ENCODE data around the gene ULK4.

The ULK4 gene

GRCh38 chr3:41920406-41920965 is 41.4 kb downstream of the ULK4 start:
- Histone ChIP-seq H3K4me1 (ENCODE audit: control insufficient read depth, insufficient read depth, low read length) (no peaks in the 10 kb centered on the region), H3K4me3 (ENCODE audit: low read depth, low read length) (no peak overlapping the region), H3K9me3 (ENCODE audit: control insufficient read depth, insufficient read depth, low read depth, low read length) (no peaks in the 10 kb centered on the region), H3K36me3 (ENCODE audit: control insufficient read depth in 2 of 2, insufficient read depth in 1 of 2, low read length in 2 of 2) (no peaks in the 10 kb centered on the region), H3K27ac (ENCODE audit: extremely low read depth, low read depth, low read length) (no peak overlapping the region)
- POLR2A ChIA-PET = interaction anchor here (0.6 kb wide), 1 partner anchor 151 kb away, joined by 8 read pairs; no protein-coding TSS in a partner anchor
- CTCF ChIA-PET = interaction anchor here (0.7 kb wide), 1 partner anchor 272 kb away, joined by 3 read pairs; no protein-coding TSS in a partner anchor
- no peak for TF ChIP-seq ZNF157 (tag by site-specific recombination; IDR thresholded peaks at IDR 0.05)
- 0 out of 2 replicates have a peak, but pooled peaks have one; percentile 16 for TF ChIP-seq ZBTB44 (tag by site-specific recombination; IDR thresholded peaks at IDR 0.05)

GRCh38 chr3:41915353-41915752 is 46.5 kb downstream of the ULK4 start:
- TF ChIP-seq PRDM6 (tag by site-specific recombination; IDR thresholded peaks at IDR 0.05) (peak; percentile 24; the same call in 1 of the 2 replicates), ZNF26 (tag by site-specific recombination; IDR thresholded peaks at IDR 0.05) (no peak)
- no peaks in the 10 kb centered on the region for H3K4me1 ChIP-seq (ENCODE audit: control insufficient read depth, insufficient read depth, low read length)
- ChIA-PET CTCF (interaction anchor here (0.8 kb wide), 1 partner anchor 504 kb away, joined by 3 read pairs; no protein-coding TSS in a partner anchor), POLR2A (no interaction called here)
- no peaks in the 10 kb centered on the region for H3K36me3 ChIP-seq (ENCODE audit: control insufficient read depth in 2 of 2, insufficient read depth in 1 of 2, low read length in 2 of 2)
- H3K9me3 ChIP-seq (ENCODE audit: control insufficient read depth, insufficient read depth, low read depth, low read length) = no peaks in the 10 kb centered on the region
- no peak overlapping the region for H3K27ac ChIP-seq (ENCODE audit: extremely low read depth, low read depth, low read length)
- no peak overlapping the region for H3K4me3 ChIP-seq (ENCODE audit: low read depth, low read length)

GRCh38 chr3:41912280-41912679 is 49.6 kb downstream of the ULK4 start:
- Histone ChIP-seq H3K4me3 (ENCODE audit: low read depth, low read length) (no peak overlapping the region), H3K4me1 (ENCODE audit: control insufficient read depth, insufficient read depth, low read length) (no peaks in the 10 kb centered on the region), H3K9me3 (ENCODE audit: control insufficient read depth, insufficient read depth, low read depth, low read length) (no peaks in the 10 kb centered on the region), H3K36me3 (ENCODE audit: control insufficient read depth in 2 of 2, insufficient read depth in 1 of 2, low read length in 2 of 2) (no peaks in the 10 kb centered on the region; a peak in 1 of 3 replicates), H3K27ac (ENCODE audit: extremely low read depth, low read depth, low read length) (no peak overlapping the region)
- TF ChIP-seq ZXDB (tag by site-specific recombination; IDR thresholded peaks at IDR 0.05) = no peak
- no peak for TF ChIP-seq ZNF398 (tag by site-specific recombination; IDR thresholded peaks at IDR 0.05)
- no peak for TF ChIP-seq ZNF184 (tag by site-specific recombination; IDR thresholded peaks at IDR 0.05)
- no peak for TF ChIP-seq ZNF133 (tag by site-specific recombination; IDR thresholded peaks at IDR 0.05)
- no peak for TF ChIP-seq ZIC2 (tag by site-specific recombination; IDR thresholded peaks at IDR 0.05)
- no peak for TF ChIP-seq ZNF10 (tag by site-specific recombination; IDR thresholded peaks at IDR 0.05)
- no peak for TF ChIP-seq ZNF223 (tag by site-specific recombination; IDR thresholded peaks at IDR 0.05)
- no peak for TF ChIP-seq ZNF19 (tag by site-specific recombination; IDR thresholded peaks at IDR 0.05; ENCODE audit: low read depth)
- no peak for TF ChIP-seq ZNF18 (tag by site-specific recombination; IDR thresholded peaks at IDR 0.05)
- TF ChIP-seq MEIS1 (CRISPR knock-in tag; IDR thresholded peaks at IDR 0.05; ENCODE audit: borderline replicate concordance) = no peak
- no peak for TF ChIP-seq GLI2 (tag by site-specific recombination; IDR thresholded peaks at IDR 0.05; ENCODE audit: borderline replicate concordance, low read depth)
- no peak for TF ChIP-seq ZBTB20 (tag by site-specific recombination; IDR thresholded peaks at IDR 0.05)
- no peak for TF ChIP-seq ZNF510 (tag by site-specific recombination; IDR thresholded peaks at IDR 0.05; ENCODE audit: insufficient replicate concordance)
- no peak for TF ChIP-seq ZFP69B (tag by site-specific recombination; IDR thresholded peaks at IDR 0.05)
- TF ChIP-seq SALL2 (tag by site-specific recombination; IDR thresholded peaks at IDR 0.05; ENCODE audit: borderline replicate concordance) = no peak
- no peak for TF ChIP-seq OVOL3 (tag by site-specific recombination; IDR thresholded peaks at IDR 0.05)
- CTCF ChIA-PET = no interaction called here
- POLR2A ChIA-PET = interaction anchor here (0.7 kb wide), 1 partner anchor 50 kb away, joined by 3 read pairs; the partner anchor contains the start of gene ULK4
